K562 (cell line): ENCODE measurements around the gene CACNA1E. TPM values are rescaled to one million over a fixed set of nuclear protein-coding genes. Genes with fewer than 3 reads are reported as not detected.

Source experiments
- ATAC-seq: fragments of 200-7000 bp; cut with Tn5 transposase; 3 replicates; pipeline ENCODE4 v1.9.1; 2020; ENCODE audit warnings: moderate library complexity
- BruUV-seq: library from RNA; stranded (reverse); fragments of 400-500 nt; replicated peaks from 2 replicates; lab custom pipeline; 2021; lab: Mats Ljungman, UMichigan
- CTCF ChIA-PET: fragments of 300-600 bp; formaldehyde crosslinking; extraction: SDS; loops from one replicate; lab custom pipeline; 2021; ENCODE audit warnings: low intra/inter-chr PET ratio; lab: Yijun Ruan, JAX
- POLR2A ChIA-PET: fragments of 300-600, 350-650 bp; sonication (Branson Sonifier 250); formaldehyde crosslinking; extraction: SDS; loops from one replicate; lab custom pipeline; 2021; ENCODE audit warnings: antibody characterized with exemption, inconsistent platforms; lab: Yijun Ruan, JAX
- DNase-seq, 4 experiments: peaks; one replicate each; pipeline versions ENCODE4 v3.0.0 to v3.0.0-alpha.2; 2011 to 2018; ENCODE audit warnings: low spot score in 3 of 4, mixed read lengths in 3 of 4; ENCODE audit errors: extremely low read depth in 1 of 4
- FAIRE-seq: peaks from 2 replicates; lab custom pipeline; 2011; peaks lifted over from hg19 to GRCh38; lab: Jason Lieb, UNC
- H2AFZ ChIP-seq: 2 replicates; pipeline ENCODE4 v1.6.0; 2011; ENCODE audit warnings: low read depth, low read length, control low read depth, inconsistent platforms
- H3K27ac ChIP-seq: fragments of 200-600 bp; 3 replicates; pipeline ENCODE4 v1.8.0; 2011; ENCODE audit warnings: low read depth, mild to moderate bottlenecking, control low read depth, inconsistent platforms, low read length, moderate library complexity, mixed read lengths; ENCODE audit errors: extremely low read depth
- H3K27me3 ChIP-seq, 2 experiments: fragments of 300-600 bp in 1 of 2; 2 replicates in 1 of 2; 3 replicates in 1 of 2; pipeline versions ENCODE4 v1.6.0 to v1.8.0; 2011; ENCODE audit warnings: inconsistent platforms in 2 of 2, low read length in 2 of 2, mild to moderate bottlenecking in 1 of 2, mixed read lengths in 1 of 2, moderate library complexity in 1 of 2; ENCODE audit not compliant: control insufficient read depth in 2 of 2, insufficient read depth in 2 of 2
- H3K36me3 ChIP-seq: fragments of 300-600 bp; 3 replicates; pipeline ENCODE4 v1.8.0; 2011; ENCODE audit warnings: mild to moderate bottlenecking, low read length, inconsistent platforms; ENCODE audit not compliant: control insufficient read depth, insufficient read depth
- H3K4me1 ChIP-seq, 2 experiments: fragments of 200-600 bp in 1 of 2; replicated peaks in 1 of 2; 2 replicates in 1 of 2; 3 replicates in 1 of 2; pipeline versions ENCODE4 v1.5.1 to v1.8.0; 2011; ENCODE audit warnings: inconsistent platforms in 2 of 2, low read length in 2 of 2, mild to moderate bottlenecking in 1 of 2, mixed read lengths in 1 of 2, moderate library complexity in 1 of 2; ENCODE audit not compliant: control insufficient read depth in 2 of 2, insufficient read depth in 2 of 2
- H3K4me2 ChIP-seq: 2 replicates; pipeline ENCODE4 v1.6.1; 2011; ENCODE audit warnings: low read length, control low read depth, inconsistent platforms, mixed read lengths; ENCODE audit not compliant: insufficient read depth
- H3K4me3 ChIP-seq: fragments of 200-600 bp; sonication (generic), shearing (Covaris generic); 2 replicates; pipeline ENCODE4 v1.5.1; 2016; ENCODE audit warnings: control low read depth, inconsistent platforms
- H3K79me2 ChIP-seq: fragments of 200-600 bp; 3 replicates; pipeline ENCODE4 v1.8.0; 2011; ENCODE audit warnings: low read length, inconsistent platforms; ENCODE audit not compliant: control insufficient read depth, insufficient read depth
- H3K9ac ChIP-seq, 2 experiments: 2 replicates each; pipeline versions ENCODE4 v1.6.0 to v1.6.1; 2011; ENCODE audit warnings: low read depth in 2 of 2, low read length in 2 of 2, control low read depth in 1 of 2, inconsistent platforms in 1 of 2, mild to moderate bottlenecking in 1 of 2, mixed read lengths in 1 of 2; ENCODE audit not compliant: insufficient read depth in 1 of 2
- H3K9me1 ChIP-seq: one replicate; pipeline ENCODE4 v1.6.0; 2011; ENCODE audit warnings: inconsistent platforms, mild to moderate bottlenecking, low read length, moderate library complexity; ENCODE audit not compliant: control insufficient read depth, insufficient read depth
- H3K9me3 ChIP-seq: replicated peaks from 2 replicates; pipeline ENCODE4 v1.5.1; 2011; ENCODE audit warnings: low read depth, low read length, inconsistent platforms; ENCODE audit not compliant: control insufficient read depth, insufficient read depth
- H4K20me1 ChIP-seq: replicated peaks from 2 replicates; pipeline ENCODE4 v1.6.1; 2011; ENCODE audit warnings: low read length, inconsistent platforms, mixed read lengths; ENCODE audit not compliant: control insufficient read depth, insufficient read depth
- SMARCB1 ChIP-seq: IDR thresholded peaks from 2 replicates; pipeline ENCODE4 v1.6.1; 2011; ENCODE audit warnings: improper control_type of control experiment, low read depth; ENCODE audit not compliant: insufficient read length
- WGBS: fragments of 100-300 bp; shearing (Covaris generic); methylation state at CpG from one replicate; pipeline ENCODE4 v1.1.6; 2016; ENCODE audit warnings: low coverage, mixed read lengths; ENCODE audit not compliant: insufficient coverage; ENCODE audit errors: missing lambda C conversion rate; 5-methylcytosine and 5-hydroxymethylcytosine counted together
- in situ Hi-C: fragments of 300-500 bp; cut with MboI; formaldehyde crosslinking; loops from 4 replicates; pipeline ENCODE4 v1.15.0; 2018; ENCODE audit warnings: inconsistent platforms, mixed read lengths
- intact Hi-C: fragments of 100-400 bp; cut with micrococcal nuclease; formaldehyde crosslinking; loops from 2 replicates; pipeline ENCODE4 v1.14.2; 2022
- polyA plus RNA-seq, 8 experiments: library from polyadenylated mRNA; depleted of rRNA in 4 of 8; stranded (reverse) in 5 of 8; unstranded in 3 of 8; fragments of >200 nt; fragmentation: Nextera tagmentation in 2 of 8; fragmentation: Illumina TruSeq in 1 of 8; extraction: Ambion mirVana in 2 of 8; extraction: Trizol in 1 of 8; gene quantifications; 2 replicates each; pipeline versions ENCODE4 v1.2.1 to v1.2.3, GENCODE V29; 2011 to 2014; ENCODE audit warnings: inconsistent platforms in 1 of 8, missing spikeins in 1 of 8
- total RNA-seq, 7 experiments: library from RNA; depleted of rRNA in 6 of 7; stranded (reverse); fragments of >200 nt in 6 of 7; fragmentation: Illumina TruSeq in 2 of 7; extraction: Trizol in 2 of 7; gene quantifications; 2 replicates each; pipeline versions ENCODE4 v1.2.1 to v1.2.3, GENCODE V29; 2011 to 2021; ENCODE audit warnings: low replicate concordance in 1 of 7
- TF ChIP-seq, protein P1 (sequence below): fragments of 450-650 bp; formaldehyde crosslinking; IDR thresholded peaks from 2 replicates; pipeline ENCODE4 v1.4.0; 2020; ENCODE audit warnings: mild to moderate bottlenecking, mixed read lengths

The CACNA1E gene
- total and polyA plus RNA-seq, 9 of the 15 experiments (the other 6 are each of a cell fraction or from before 2014, with no cell fraction given), result under 0.01 to 0.04 TPM; not detected in 7

DNA sequence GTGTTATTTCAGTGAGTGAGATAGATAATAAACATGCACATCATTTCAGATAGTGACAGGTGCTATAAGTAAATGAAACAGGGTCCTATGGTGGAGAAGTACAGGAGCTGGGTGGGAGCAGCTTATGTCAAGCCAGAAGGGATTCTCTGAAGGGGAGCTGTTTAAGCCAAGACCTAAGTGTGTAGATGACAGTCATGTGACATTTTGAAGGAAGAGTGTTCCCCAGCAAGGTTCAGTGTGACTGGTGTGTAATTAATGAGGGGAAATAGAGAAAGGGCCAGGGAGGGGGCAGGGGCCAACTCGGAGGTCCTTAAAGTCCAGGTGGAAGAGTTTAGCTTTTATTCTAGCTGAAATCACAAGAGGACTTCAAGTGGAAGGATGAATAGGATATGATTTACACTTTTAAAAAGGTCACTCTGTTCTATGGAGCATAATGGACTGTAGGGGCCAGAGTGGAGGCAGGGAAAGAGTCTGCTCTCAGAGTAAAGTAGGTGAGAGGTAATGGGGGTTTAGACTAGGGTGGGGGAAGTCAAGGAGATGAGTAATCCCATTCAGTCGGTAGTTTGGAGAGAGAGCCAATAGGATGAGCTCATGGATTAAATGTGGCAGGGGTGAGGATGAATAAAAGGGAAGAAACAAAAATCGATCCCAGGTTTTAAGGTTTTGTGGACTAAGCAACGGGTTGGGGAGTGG is 243.1 kb downstream of the CACNA1E start:
- intact Hi-C loops, result no loop called here

More for the DNA sequence above, 243.1 kb downstream of the CACNA1E start:
- Histone ChIP-seq H3K36me3 (no peaks in the 10 kb centered on the region), H4K20me1 (no peaks in the 10 kb centered on the region), H3K79me2 (no peaks in the 10 kb centered on the region), H3K4me1 (no peaks in the 10 kb centered on the region), H3K27me3 (peaks cover 0 to 22% of the 10 kb centered on the region in 2 experiments; a peak in 2 of 5 replicates), H3K9me3 (no peaks in the 10 kb centered on the region), H3K9ac (no peak overlapping the region), H3K9me1 (no peaks in the 10 kb centered on the region), H3K4me3 (no peak overlapping the region), H3K4me2 (no peak overlapping the region), H3K27ac (no peak overlapping the region), H2AFZ (no peak overlapping the region)
- DNase-seq (no peak), ATAC-seq (no peak), FAIRE-seq (no peak)
- CTCF ChIA-PET, result no interaction called here
- POLR2A ChIA-PET, result interaction anchor here (0.7 kb wide), 1 partner anchor 220 kb away, joined by 3 read pairs; no protein-coding TSS in a partner anchor
- no TSS peak for BruUV-seq
- WGBS, result 0% methylated on average over 4 of the region's 4 CpGs
- in situ Hi-C loops, result no loop called here
- TF ChIP-seq, protein P1, sequence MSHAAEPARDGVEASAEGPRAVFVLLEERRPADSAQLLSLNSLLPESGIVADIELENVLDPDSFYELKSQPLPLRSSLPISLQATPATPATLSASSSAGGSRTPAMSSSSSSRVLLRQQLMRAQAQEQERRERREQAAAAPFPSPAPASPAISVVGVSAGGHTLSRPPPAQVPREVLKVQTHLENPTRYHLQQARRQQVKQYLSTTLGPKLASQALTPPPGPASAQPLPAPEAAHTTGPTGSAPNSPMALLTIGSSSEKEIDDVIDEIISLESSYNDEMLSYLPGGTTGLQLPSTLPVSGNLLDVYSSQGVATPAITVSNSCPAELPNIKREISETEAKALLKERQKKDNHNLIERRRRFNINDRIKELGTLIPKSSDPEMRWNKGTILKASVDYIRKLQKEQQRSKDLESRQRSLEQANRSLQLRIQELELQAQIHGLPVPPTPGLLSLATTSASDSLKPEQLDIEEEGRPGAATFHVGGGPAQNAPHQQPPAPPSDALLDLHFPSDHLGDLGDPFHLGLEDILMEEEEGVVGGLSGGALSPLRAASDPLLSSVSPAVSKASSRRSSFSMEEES (CRISPR knock-in tag), result peak; percentile 60
- no peak for TF ChIP-seq SMARCB1
